BE2C (cell line): ENCODE measurements around the gene CTSE.
"Not testable (repeated sequence)": the region's sequence is repeated elsewhere in the genome, so short reads cannot be mapped to it uniquely, and the experiment has no call there.

Experiments used
- DNase-seq: peaks from one replicate; pipeline ENCODE4 v3.0.0-alpha.2; 2020
- H3K27me3 ChIP-seq: fragments of 250-450 bp; sonication (Bioruptor Pico); 2 replicates; pipeline ENCODE4 v1.5.1; 2020; ENCODE audit warnings: mild to moderate bottlenecking
- H3K36me3 ChIP-seq: fragments of 250-450 bp; sonication (Bioruptor Pico); 2 replicates; pipeline ENCODE4 v1.5.1; 2020; ENCODE audit warnings: mild to moderate bottlenecking
- H3K4me1 ChIP-seq: fragments of 250-450 bp; sonication (Bioruptor Pico); 2 replicates; pipeline ENCODE4 v1.5.1; 2020
- H3K4me3 ChIP-seq: 2 replicates; pipeline ENCODE4 v1.5.1; 2011; ENCODE audit warnings: low read depth, low read length
- H3K9me3 ChIP-seq: fragments of 250-450 bp; sonication (Bioruptor Pico); 2 replicates; pipeline ENCODE4 v1.5.1; 2020
- CTCF ChIP-seq: IDR thresholded peaks from 2 replicates; pipeline ENCODE4 v1.5.1; 2012; ENCODE audit warnings: mild to moderate bottlenecking, low read depth, low read length

The CTSE gene

GRCh38 chr1:206002871-206003801, 20.6 kb downstream of the CTSE start, which contains the start of gene RAB7B:
Gene RAB7B (minus strand): TSS chr1:206003395. CDS start chr1:205994135, 9,260 bp downstream.
- Histone ChIP-seq H3K36me3 (no peaks in the 10 kb centered on the region), H3K4me1 (no peaks in the 10 kb centered on the region), H3K27me3 (no peaks in the 10 kb centered on the region), H3K4me3 (no peak within 1 kb of the TSS), H3K9me3 (no peaks in the 10 kb centered on the region)
- DNase-seq = no peak
- TF ChIP-seq CTCF = no peak

- Histone ChIP-seq H3K4me3 (no peak overlapping the region), H3K27me3 (0 out of 2 replicates have a peak, but pooled peaks cover 5% of the 10 kb centered on the region), H3K4me1 (no peaks in the 10 kb centered on the region), H3K36me3 (no peaks in the 10 kb centered on the region), H3K9me3 (no peaks in the 10 kb centered on the region)
- DNase-seq = no peak
- TF ChIP-seq CTCF = no peak
Observed at GRCh38 chr1:206002160-206002559, 21.5 kb downstream of the CTSE start.

GRCh38 chr1:206001476-206001888, 22.2 kb downstream of the CTSE start:
- no peak for DNase-seq
- no peaks in the 10 kb centered on the region for H3K36me3 ChIP-seq
- 0 out of 2 replicates have a peak, but pooled peaks cover 5% of the 10 kb centered on the region for H3K27me3 ChIP-seq
- H3K4me1 ChIP-seq = no peaks in the 10 kb centered on the region
- H3K9me3 ChIP-seq = no peaks in the 10 kb centered on the region
- no peak overlapping the region for H3K4me3 ChIP-seq
- TF ChIP-seq CTCF = no peak

GRCh38 chr1:206000641-206001339, 22.9 kb downstream of the CTSE start:
- Histone ChIP-seq H3K4me3 (no peak overlapping the region), H3K27me3 (0 out of 2 replicates have a peak, but pooled peaks cover 5% of the 10 kb centered on the region), H3K9me3 (no peaks in the 10 kb centered on the region), H3K36me3 (no peaks in the 10 kb centered on the region), H3K4me1 (no peaks in the 10 kb centered on the region)
- no peak for TF ChIP-seq CTCF
- no peak for DNase-seq

GRCh38 chr1:205998457-205999241, 25.0 kb downstream of the CTSE start:
- H3K4me1 ChIP-seq = no peaks in the 10 kb centered on the region
- no peak overlapping the region for H3K4me3 ChIP-seq
- no peak for DNase-seq
- H3K36me3 ChIP-seq = no peaks in the 10 kb centered on the region
- peaks cover 8% of the 10 kb centered on the region; the same call in 1 of the 2 replicates for H3K27me3 ChIP-seq
- TF ChIP-seq CTCF = no peak
- H3K9me3 ChIP-seq = no peaks in the 10 kb centered on the region

- H3K27me3 ChIP-seq = peaks cover 16% of the 10 kb centered on the region
- H3K4me1 ChIP-seq, H3K4me3 ChIP-seq, H3K36me3 ChIP-seq, H3K9me3 ChIP-seq, DNase-seq: not testable (repeated sequence)
Observed at GRCh38 chr1:205996641-205997040, 27.1 kb downstream of the CTSE start.
